HepG2 (cell line): ENCODE results near the gene SPNS1. TPM values are rescaled to one million over a fixed set of nuclear protein-coding genes. Genes with fewer than 3 reads are reported as not detected.

Experiments
- AKAP8 ChIP-seq: sonication (generic); formaldehyde crosslinking; IDR thresholded peaks from 2 replicates; pipeline ENCODE4 v1.5.1; 2020; ENCODE audit warnings: mild to moderate bottlenecking, missing genetic modification reagents
- BATF2 ChIP-seq: sonication (generic); formaldehyde crosslinking; IDR thresholded peaks from 2 replicates; pipeline ENCODE4 v1.8.0; 2022; ENCODE audit warnings: mild to moderate bottlenecking, missing genetic modification reagents, moderate library complexity
- BORCS8-MEF2B ChIP-seq: sonication (generic); formaldehyde crosslinking; IDR thresholded peaks from 2 replicates; pipeline ENCODE4 v1.8.0; 2022; ENCODE audit warnings: mild to moderate bottlenecking, missing genetic modification reagents
- CENPBD1 ChIP-seq: sonication (generic); formaldehyde crosslinking; IDR thresholded peaks from 2 replicates; pipeline ENCODE4 v1.8.0; 2022; ENCODE audit warnings: missing genetic modification reagents, low read depth, mild to moderate bottlenecking, borderline replicate concordance
- CREM ChIP-seq, 2 experiments: sonication (generic) in 1 of 2; formaldehyde crosslinking in 1 of 2; IDR thresholded peaks; 2 replicates each; pipeline versions ENCODE4 v1.4.0 to v1.6.1; 2016 to 2020; ENCODE audit warnings: antibody characterized with exemption in 1 of 2, mild to moderate bottlenecking in 1 of 2, missing genetic modification reagents in 1 of 2
- DMAP1 ChIP-seq: IDR thresholded peaks from 2 replicates; pipeline ENCODE4 v1.6.1; 2016
- ETV5 ChIP-seq: IDR thresholded peaks from 2 replicates; pipeline ENCODE4 v1.6.1; 2018; ENCODE audit warnings: missing biosample characterization, missing genetic modification reagents, inconsistent platforms, borderline replicate concordance
- HNRNPK ChIP-seq: fragments of 200-400 bp; formaldehyde crosslinking; IDR thresholded peaks from 2 replicates; pipeline ENCODE4 v1.6.1; 2018; ENCODE audit warnings: low read length, low read depth, moderate library complexity, mild to moderate bottlenecking; ENCODE audit not compliant: poor library complexity, severe bottlenecking
- HNRNPLL ChIP-seq: fragments of 200-400 bp; formaldehyde crosslinking; IDR thresholded peaks from 2 replicates; pipeline ENCODE4 v1.6.1; 2017; ENCODE audit warnings: mild to moderate bottlenecking, low read depth, low read length; ENCODE audit not compliant: poor library complexity, severe bottlenecking
- MATR3 ChIP-seq: sonication (generic); formaldehyde crosslinking; IDR thresholded peaks from 2 replicates; pipeline ENCODE4 v1.4.0; 2020; ENCODE audit warnings: missing genetic modification reagents
- MTA1 ChIP-seq: sonication (generic); formaldehyde crosslinking; IDR thresholded peaks from 2 replicates; pipeline ENCODE4 v1.4.0; 2020; ENCODE audit warnings: missing genetic modification reagents, mild to moderate bottlenecking, borderline replicate concordance
- NFE2L2 ChIP-seq: fragments of 150-350 bp; IDR thresholded peaks from 2 replicates; pipeline ENCODE4 v1.6.1; 2014; ENCODE audit warnings: low read length
- NR3C1 ChIP-seq: sonication (generic); formaldehyde crosslinking; IDR thresholded peaks from 2 replicates; pipeline ENCODE4 v1.4.0; 2020; ENCODE audit warnings: missing genetic modification reagents
- PCBP1 ChIP-seq: fragments of 200-400 bp; formaldehyde crosslinking; IDR thresholded peaks from 2 replicates; pipeline ENCODE4 v1.6.1; 2017; ENCODE audit warnings: mild to moderate bottlenecking, low read depth, low read length, borderline replicate concordance
- RAD21 ChIP-seq: fragments of 450-650 bp; formaldehyde crosslinking; IDR thresholded peaks from 2 replicates; pipeline ENCODE4 v1.5.0; 2020; ENCODE audit warnings: mild to moderate bottlenecking
- SMAD1 ChIP-seq: sonication (generic); formaldehyde crosslinking; IDR thresholded peaks from 2 replicates; pipeline ENCODE4 v1.4.0; 2020; ENCODE audit warnings: missing genetic modification reagents, low read depth, mild to moderate bottlenecking, borderline replicate concordance
- SMAD3 ChIP-seq: sonication (generic); formaldehyde crosslinking; IDR thresholded peaks from 2 replicates; pipeline ENCODE4 v1.4.0; 2020; ENCODE audit warnings: missing genetic modification reagents
- SNAPC2 ChIP-seq: sonication (generic); formaldehyde crosslinking; IDR thresholded peaks from 2 replicates; pipeline ENCODE4 v1.8.1; 2022; ENCODE audit warnings: mild to moderate bottlenecking, missing genetic modification reagents
- SRSF9 ChIP-seq: fragments of 200-400 bp; formaldehyde crosslinking; IDR thresholded peaks from 2 replicates; pipeline ENCODE4 v1.6.1; 2018; ENCODE audit warnings: borderline replicate concordance, mild to moderate bottlenecking, low read depth, low read length; ENCODE audit not compliant: insufficient read depth, poor library complexity, severe bottlenecking
- TAF15 ChIP-seq: fragments of 200-400 bp; formaldehyde crosslinking; IDR thresholded peaks from one replicate; pipeline ENCODE4 v1.6.1; 2018; ENCODE audit warnings: mild to moderate bottlenecking, low read depth, low read length; ENCODE audit not compliant: poor library complexity, severe bottlenecking
- ZFYVE20 ChIP-seq: sonication (generic); formaldehyde crosslinking; IDR thresholded peaks from 2 replicates; pipeline ENCODE4 v1.8.0; 2023; ENCODE audit warnings: low read depth, mild to moderate bottlenecking, moderate library complexity, missing genetic modification reagents, borderline replicate concordance
- ZNF296 ChIP-seq: sonication (generic); formaldehyde crosslinking; conservative IDR thresholded peaks from 2 replicates; pipeline ENCODE4 v1.5.0; 2020; ENCODE audit warnings: mild to moderate bottlenecking, missing genetic modification reagents
- ZNF510 ChIP-seq: sonication (generic); formaldehyde crosslinking; IDR thresholded peaks from 2 replicates; pipeline ENCODE4 v1.4.0; 2020; ENCODE audit warnings: low read depth, mild to moderate bottlenecking, missing genetic modification reagents
- ZNF563 ChIP-seq: sonication (generic); formaldehyde crosslinking; IDR thresholded peaks from 2 replicates; pipeline ENCODE4 v1.8.0; 2022; ENCODE audit warnings: mild to moderate bottlenecking, moderate library complexity, missing genetic modification reagents
- ZNF580 ChIP-seq: IDR thresholded peaks from 2 replicates; pipeline ENCODE4 v1.6.1; 2016; ENCODE audit warnings: low read depth, borderline replicate concordance
- ZNF7 ChIP-seq: IDR thresholded peaks from 2 replicates; pipeline ENCODE4 v1.6.1; 2016; ENCODE audit warnings: missing biosample characterization, missing genetic modification reagents
- ZNF850 ChIP-seq: sonication (generic); formaldehyde crosslinking; conservative IDR thresholded peaks from 2 replicates; pipeline ENCODE4 v1.9.0; 2021; ENCODE audit warnings: mild to moderate bottlenecking, missing genetic modification reagents
- polyA plus RNA-seq, 8 experiments: library from polyadenylated mRNA; depleted of rRNA in 3 of 8; stranded (reverse) in 7 of 8; unstranded in 1 of 8; fragments of >200 nt; fragmentation: Illumina TruSeq in 4 of 8; extraction: Trizol in 4 of 8; gene quantifications; 2 replicates each; pipeline versions ENCODE4 v1.2.1 to v1.2.3, GENCODE V29; 2011 to 2016; ENCODE audit warnings: low read depth in 4 of 8, missing spikeins in 1 of 8, mixed read lengths in 1 of 8; ENCODE audit not compliant: insufficient read depth in 1 of 8
- total RNA-seq, 5 experiments: library from RNA; depleted of rRNA; stranded (reverse); fragments of >200 nt; fragmentation: Illumina TruSeq; extraction: Trizol; gene quantifications; 2 replicates each; pipeline ENCODE4 v1.2.3, GENCODE V29; 2016; ENCODE audit warnings: low read depth in 1 of 5
- TF ChIP-seq, protein P1 (sequence below): sonication (generic); formaldehyde crosslinking; IDR thresholded peaks from 2 replicates; pipeline ENCODE4 v1.4.0; 2020; ENCODE audit warnings: mild to moderate bottlenecking, missing genetic modification reagents

The SPNS1 gene
- total and polyA plus RNA-seq, 2 of the 13 experiments (the other 11 are each of a cell fraction or from before 2014, with no cell fraction given): 25.6 to 38.8 TPM

DNA sequence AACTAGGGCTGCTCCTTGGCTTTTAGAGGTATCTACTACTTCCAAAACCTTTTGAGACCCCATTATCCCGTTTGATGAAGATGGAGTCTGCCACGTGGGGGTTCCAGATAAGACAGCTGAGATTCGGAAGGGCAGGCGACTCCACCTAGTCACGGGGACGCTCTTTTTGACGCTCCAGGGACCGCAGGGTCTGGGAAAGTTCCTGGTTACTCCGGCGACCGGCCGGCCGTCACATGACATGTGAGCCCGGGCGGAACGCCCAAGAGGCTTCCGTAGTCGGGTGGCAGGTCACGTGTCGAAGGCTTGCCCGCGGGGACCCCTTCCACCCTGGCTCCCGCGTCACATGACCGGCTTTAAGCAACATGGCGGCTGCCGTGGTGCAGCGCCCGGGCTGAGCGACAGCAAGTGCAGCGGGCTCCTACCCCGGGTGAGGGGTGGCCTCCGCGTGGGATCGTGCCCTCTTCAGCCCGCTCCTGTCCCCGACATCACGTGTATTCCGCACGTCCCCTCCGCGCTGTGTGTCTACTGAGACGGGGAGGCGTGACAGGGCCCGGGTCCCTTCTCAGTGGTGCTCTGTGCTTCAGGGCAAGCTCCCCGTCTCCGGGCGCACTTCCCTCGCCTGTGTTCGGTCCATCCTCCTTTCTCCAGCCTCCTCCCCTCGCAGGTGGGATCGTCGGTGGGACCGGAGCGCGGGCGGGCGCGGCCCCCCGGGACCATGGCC lies at the start of gene SPNS1 (continued):
- TF ChIP-seq ZNF580 (CRISPR knock-in tag) (peak; percentile 74), NFE2L2 (no peak), TAF15 (no peak), MTA1 (peak; percentile 83; the same call in 1 of the 2 replicates), CREM (IDR thresholded peaks at IDR 0.05) (peak; percentile 80), CREM (CRISPR knock-in tag; IDR thresholded peaks at IDR 0.05) (no peak), ZNF7 (CRISPR knock-in tag) (no peak), ZNF850 (no peak; the same call in 1 of the 2 replicates), SMAD3 (CRISPR knock-in tag) (peak; percentile 61; the same call in 1 of the 2 replicates), MATR3 (CRISPR knock-in tag) (no peak), NR3C1 (no peak), CENPBD1 (CRISPR knock-in tag) (no peak; the same call in 1 of the 2 replicates), ETV5 (CRISPR knock-in tag) (peak; percentile 70), ZNF563 (CRISPR knock-in tag) (peak; percentile 60; the same call in 1 of the 2 replicates), AKAP8 (CRISPR knock-in tag) (peak; percentile 89), PCBP1 (no peak; the same call in none of the 2 replicates), DMAP1 (CRISPR knock-in tag) (peak; percentile 93), HNRNPK (no peak), BORCS8-MEF2B (peak; percentile 89; the same call in 1 of the 2 replicates), ZNF510 (CRISPR knock-in tag) (peak; percentile 90), SNAPC2 (CRISPR knock-in tag) (peak; percentile 58; the same call in 1 of the 2 replicates), HNRNPLL (peak; percentile 57), RAD21 (peak; percentile 58; the same call in 1 of the 2 replicates), ZFYVE20 (CRISPR knock-in tag) (peak; percentile 82; the same call in 1 of the 2 replicates), SRSF9 (no peak), ZNF296 (CRISPR knock-in tag) (peak; percentile 77), BATF2 (CRISPR knock-in tag) (no peak), SMAD1 (peak; percentile 81)
- TF ChIP-seq, protein P1, sequence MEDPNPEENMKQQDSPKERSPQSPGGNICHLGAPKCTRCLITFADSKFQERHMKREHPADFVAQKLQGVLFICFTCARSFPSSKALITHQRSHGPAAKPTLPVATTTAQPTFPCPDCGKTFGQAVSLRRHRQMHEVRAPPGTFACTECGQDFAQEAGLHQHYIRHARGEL (CRISPR knock-in tag): 0 out of 2 replicates have a peak, but pooled peaks have one; percentile 37
